KMS-11 (cell line): ENCODE data around the gene KRR1.
"Not testable (repeated sequence)": the region's sequence is repeated elsewhere in the genome, so short reads cannot be mapped to it uniquely, and the experiment has no call there.

ENCODE experiments used
- H2AFZ ChIP-seq: fragments of 200-600 bp; sonication (generic); 2 replicates; pipeline ENCODE4 v1.6.1; 2016; ENCODE audit warnings: antibody characterized with exemption, mixed run types, low read depth
- H3K27ac ChIP-seq: fragments of 200-600 bp; sonication (generic); 2 replicates; pipeline ENCODE4 v1.6.1; 2016; ENCODE audit warnings: mild to moderate bottlenecking, mixed run types
- H3K27me3 ChIP-seq: fragments of 200-600 bp; sonication (generic); 2 replicates; pipeline ENCODE4 v1.6.1; 2017; ENCODE audit warnings: mild to moderate bottlenecking, low read depth, mixed run types, moderate library complexity; ENCODE audit not compliant: insufficient read depth
- H3K36me3 ChIP-seq: fragments of 200-600 bp; sonication (generic); 2 replicates; pipeline ENCODE4 v1.6.1; 2017; ENCODE audit warnings: mild to moderate bottlenecking, mixed run types; ENCODE audit not compliant: insufficient read depth
- H3K4me1 ChIP-seq: fragments of 200-600 bp; sonication (generic); 2 replicates; pipeline ENCODE4 v1.6.1; 2016; ENCODE audit warnings: mild to moderate bottlenecking, low read depth, mixed run types; ENCODE audit not compliant: poor library complexity, severe bottlenecking
- H3K4me2 ChIP-seq: fragments of 200-600 bp; sonication (generic); 2 replicates; pipeline ENCODE4 v1.7.0; 2016; ENCODE audit warnings: mild to moderate bottlenecking, mixed run types
- H3K4me3 ChIP-seq: fragments of 200-600 bp; sonication (generic); IDR thresholded peaks from 2 replicates; pipeline ENCODE4 v1.6.1; 2017; ENCODE audit warnings: low read depth, low read length, mixed read lengths; ENCODE audit not compliant: insufficient read depth
- H3K79me2 ChIP-seq: fragments of 200-600 bp; sonication (generic); 2 replicates; pipeline ENCODE4 v1.6.1; 2016; ENCODE audit warnings: low read depth, mixed run types; ENCODE audit not compliant: insufficient read depth
- H3K9ac ChIP-seq: fragments of 200-600 bp; sonication (generic); 2 replicates; pipeline ENCODE4 v1.6.1; 2016; ENCODE audit warnings: mild to moderate bottlenecking, mixed run types
- H4K20me1 ChIP-seq: fragments of 200-600 bp; sonication (generic); 2 replicates; pipeline ENCODE4 v1.6.1; 2016; ENCODE audit warnings: mild to moderate bottlenecking, mixed run types; ENCODE audit not compliant: insufficient read depth
- TF ChIP-seq, protein P1 (sequence below): fragments of 200-600 bp; sonication (generic); conservative IDR thresholded peaks from 2 replicates; pipeline ENCODE4 v1.6.1; 2017; ENCODE audit warnings: low read depth, mild to moderate bottlenecking, antibody characterized with exemption, low read length, moderate library complexity, mixed read lengths

KRR1 gene

GRCh38 chr12:75452675-75453330 is 58.6 kb downstream of the KRR1 start:
- Histone ChIP-seq H3K4me1 (no peaks in the 10 kb centered on the region), H4K20me1 (no peaks in the 10 kb centered on the region), H3K27me3 (no peaks in the 10 kb centered on the region), H2AFZ (no peak overlapping the region), H3K4me3 (no peak overlapping the region), H3K9ac (no peak overlapping the region), H3K27ac (no peak overlapping the region), H3K79me2 (no peaks in the 10 kb centered on the region), H3K4me2 (no peak overlapping the region), H3K36me3 (no peaks in the 10 kb centered on the region)
- TF ChIP-seq, protein P1, sequence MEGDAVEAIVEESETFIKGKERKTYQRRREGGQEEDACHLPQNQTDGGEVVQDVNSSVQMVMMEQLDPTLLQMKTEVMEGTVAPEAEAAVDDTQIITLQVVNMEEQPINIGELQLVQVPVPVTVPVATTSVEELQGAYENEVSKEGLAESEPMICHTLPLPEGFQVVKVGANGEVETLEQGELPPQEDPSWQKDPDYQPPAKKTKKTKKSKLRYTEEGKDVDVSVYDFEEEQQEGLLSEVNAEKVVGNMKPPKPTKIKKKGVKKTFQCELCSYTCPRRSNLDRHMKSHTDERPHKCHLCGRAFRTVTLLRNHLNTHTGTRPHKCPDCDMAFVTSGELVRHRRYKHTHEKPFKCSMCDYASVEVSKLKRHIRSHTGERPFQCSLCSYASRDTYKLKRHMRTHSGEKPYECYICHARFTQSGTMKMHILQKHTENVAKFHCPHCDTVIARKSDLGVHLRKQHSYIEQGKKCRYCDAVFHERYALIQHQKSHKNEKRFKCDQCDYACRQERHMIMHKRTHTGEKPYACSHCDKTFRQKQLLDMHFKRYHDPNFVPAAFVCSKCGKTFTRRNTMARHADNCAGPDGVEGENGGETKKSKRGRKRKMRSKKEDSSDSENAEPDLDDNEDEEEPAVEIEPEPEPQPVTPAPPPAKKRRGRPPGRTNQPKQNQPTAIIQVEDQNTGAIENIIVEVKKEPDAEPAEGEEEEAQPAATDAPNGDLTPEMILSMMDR: no peak

DNA sequence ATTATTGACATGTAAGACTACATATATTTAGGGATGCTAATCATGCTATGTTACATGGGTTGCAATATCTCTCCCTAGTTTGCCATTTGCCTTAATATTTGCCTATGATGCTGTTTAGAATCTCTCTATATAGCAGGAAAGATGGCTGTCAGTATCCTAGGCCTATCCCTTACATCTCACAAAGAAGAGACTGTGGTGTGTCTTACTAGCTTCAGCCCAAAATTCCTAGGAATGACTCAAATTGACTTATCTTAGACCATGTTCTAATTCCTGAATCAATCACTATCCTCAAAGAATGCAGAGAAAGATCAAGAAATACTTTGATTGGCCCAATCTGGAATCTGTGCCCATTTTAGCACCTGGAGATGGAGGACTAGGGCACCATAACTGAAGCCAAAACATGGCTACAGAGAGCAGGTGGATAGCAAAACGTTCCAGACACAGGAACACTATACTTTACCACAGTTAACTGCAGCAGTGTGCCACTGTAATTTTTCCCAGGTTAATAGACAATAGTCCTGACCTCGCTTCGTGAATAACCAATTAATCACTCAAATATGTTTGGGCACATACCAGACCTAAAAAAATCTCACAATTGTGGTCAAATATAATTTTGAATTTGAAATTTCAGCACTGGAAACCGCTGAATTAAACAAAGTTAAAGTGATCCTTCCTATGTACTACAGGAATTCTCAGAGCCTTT is 63.6 kb downstream of the KRR1 start:
- no peaks in the 10 kb centered on the region for H3K4me1 ChIP-seq

DNA sequence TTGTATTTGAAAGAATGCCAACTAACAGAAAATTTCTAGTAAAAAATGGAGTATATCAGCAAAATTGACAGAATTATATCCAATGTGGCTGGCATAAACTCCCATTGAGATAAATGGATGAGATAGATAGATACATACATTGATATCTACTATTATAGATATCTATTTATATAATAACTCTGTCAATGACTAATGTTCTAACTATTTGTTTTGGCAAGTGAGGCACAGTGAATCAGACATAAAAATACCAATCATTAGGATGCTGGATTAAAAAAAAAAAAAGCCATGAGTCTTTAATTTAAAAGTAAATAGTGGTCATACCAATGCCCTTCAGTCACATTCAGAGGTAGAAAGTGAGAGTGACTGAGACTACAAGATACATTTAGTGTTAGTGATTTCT is 64.6 kb downstream of the KRR1 start:
- H3K9ac ChIP-seq: no peak overlapping the region
- TF ChIP-seq, protein P1: no peak
- no peaks in the 10 kb centered on the region for H3K4me1 ChIP-seq
- no peaks in the 10 kb centered on the region for H3K79me2 ChIP-seq
- H3K27ac ChIP-seq: no peak overlapping the region
- no peaks in the 10 kb centered on the region for H3K27me3 ChIP-seq
- H3K36me3 ChIP-seq: no peaks in the 10 kb centered on the region
- H3K4me3 ChIP-seq: no peak overlapping the region
- no peak overlapping the region for H3K4me2 ChIP-seq
- no peaks in the 10 kb centered on the region for H4K20me1 ChIP-seq
- no peak overlapping the region for H2AFZ ChIP-seq

More for the DNA sequence above, 63.6 kb downstream of the KRR1 start:
- H3K79me2 ChIP-seq: no peaks in the 10 kb centered on the region
- H3K27ac ChIP-seq: no peak overlapping the region
- no peaks in the 10 kb centered on the region for H3K36me3 ChIP-seq
- no peaks in the 10 kb centered on the region for H3K27me3 ChIP-seq
- no peak overlapping the region for H3K4me3 ChIP-seq
- no peak overlapping the region for H2AFZ ChIP-seq
- TF ChIP-seq, protein P1: no peak
- H3K4me2 ChIP-seq: no peak overlapping the region
- H3K9ac ChIP-seq: no peak overlapping the region
- no peaks in the 10 kb centered on the region for H4K20me1 ChIP-seq

GRCh38 chr12:75445137-75445507 is 66.3 kb downstream of the KRR1 start:
- H3K27me3 ChIP-seq, H3K9ac ChIP-seq, H4K20me1 ChIP-seq, H3K79me2 ChIP-seq, H3K4me2 ChIP-seq, H3K27ac ChIP-seq, H2AFZ ChIP-seq, H3K4me3 ChIP-seq, H3K4me1 ChIP-seq, H3K36me3 ChIP-seq: not testable (repeated sequence)

GRCh38 chr12:75444429-75445136 is 66.8 kb downstream of the KRR1 start:
- Histone ChIP-seq H3K27ac (no peak overlapping the region), H3K27me3 (no peaks in the 10 kb centered on the region), H3K9ac (no peak overlapping the region), H4K20me1 (no peaks in the 10 kb centered on the region), H3K36me3 (no peaks in the 10 kb centered on the region), H3K79me2 (no peaks in the 10 kb centered on the region), H3K4me3 (no peak overlapping the region), H3K4me2 (no peak overlapping the region), H3K4me1 (no peaks in the 10 kb centered on the region), H2AFZ (no peak overlapping the region)
- TF ChIP-seq, protein P1: no peak
